Measurements from ENCODE around the gene CDH13. TPM values are rescaled to one million over a fixed set of nuclear protein-coding genes. Genes with fewer than 3 reads are reported as not detected.
A peak's percentile ranks its signal among the peaks of the same experiment; 100 is the strongest.

The CDH13 gene
- total RNA-seq, 2 donors from 2014 or later, result 2.9 TPM; not detected in 1

DNA sequence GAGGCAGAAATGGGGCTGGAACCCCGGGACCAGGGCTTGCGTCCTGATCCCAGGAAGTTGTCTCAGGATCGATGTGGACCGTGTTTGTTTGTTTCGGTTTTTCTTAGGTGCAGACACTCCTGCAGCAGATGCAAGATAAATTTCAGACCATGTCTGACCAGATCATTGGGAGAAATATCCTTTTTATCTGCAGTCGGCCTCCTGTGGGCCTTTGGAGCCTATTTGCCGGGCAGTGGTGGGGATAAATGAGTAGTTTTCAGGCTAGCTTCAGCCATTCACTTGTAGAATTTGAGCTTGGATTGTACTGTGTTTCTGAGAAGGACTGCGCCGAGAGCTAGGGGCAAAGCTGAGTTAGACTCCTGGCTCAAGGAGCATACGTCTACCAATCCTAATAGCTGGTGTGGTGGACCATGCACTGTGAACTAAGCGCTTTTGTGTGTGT, 1181.8 kb downstream of the CDH13 start:
- TF ChIP-seq POLR2A (IDR thresholded peaks at IDR 0.05), result no peak
- TF ChIP-seq, protein P1, sequence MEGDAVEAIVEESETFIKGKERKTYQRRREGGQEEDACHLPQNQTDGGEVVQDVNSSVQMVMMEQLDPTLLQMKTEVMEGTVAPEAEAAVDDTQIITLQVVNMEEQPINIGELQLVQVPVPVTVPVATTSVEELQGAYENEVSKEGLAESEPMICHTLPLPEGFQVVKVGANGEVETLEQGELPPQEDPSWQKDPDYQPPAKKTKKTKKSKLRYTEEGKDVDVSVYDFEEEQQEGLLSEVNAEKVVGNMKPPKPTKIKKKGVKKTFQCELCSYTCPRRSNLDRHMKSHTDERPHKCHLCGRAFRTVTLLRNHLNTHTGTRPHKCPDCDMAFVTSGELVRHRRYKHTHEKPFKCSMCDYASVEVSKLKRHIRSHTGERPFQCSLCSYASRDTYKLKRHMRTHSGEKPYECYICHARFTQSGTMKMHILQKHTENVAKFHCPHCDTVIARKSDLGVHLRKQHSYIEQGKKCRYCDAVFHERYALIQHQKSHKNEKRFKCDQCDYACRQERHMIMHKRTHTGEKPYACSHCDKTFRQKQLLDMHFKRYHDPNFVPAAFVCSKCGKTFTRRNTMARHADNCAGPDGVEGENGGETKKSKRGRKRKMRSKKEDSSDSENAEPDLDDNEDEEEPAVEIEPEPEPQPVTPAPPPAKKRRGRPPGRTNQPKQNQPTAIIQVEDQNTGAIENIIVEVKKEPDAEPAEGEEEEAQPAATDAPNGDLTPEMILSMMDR (IDR thresholded peaks at IDR 0.05), result no peak
- Histone ChIP-seq H3K9me3 (no peaks in the 10 kb centered on the region), H3K4me3 (peak overlapping the region; percentile 51 to 76), H3K27me3 (no peaks in the 10 kb centered on the region), H3K36me3 (replicated peaks in 1 of 2; ENCODE audit: insufficient read depth in 1 of 2, low read depth in 2 of 2) (no peaks in the 10 kb centered on the region), H3K4me1 (peaks cover 18% of the 10 kb centered on the region), H3K27ac (peak overlapping the region in 3 of 4 donors; percentile 34 to 81 (median 71))
- 9% methylated on average over 11 of the region's 11 CpGs for WGBS, 2 donors
- ATAC-seq, result no peak
- DNase-seq, result no peak
- intact Hi-C loops (cut with DNase I), result no loop called here

DNA sequence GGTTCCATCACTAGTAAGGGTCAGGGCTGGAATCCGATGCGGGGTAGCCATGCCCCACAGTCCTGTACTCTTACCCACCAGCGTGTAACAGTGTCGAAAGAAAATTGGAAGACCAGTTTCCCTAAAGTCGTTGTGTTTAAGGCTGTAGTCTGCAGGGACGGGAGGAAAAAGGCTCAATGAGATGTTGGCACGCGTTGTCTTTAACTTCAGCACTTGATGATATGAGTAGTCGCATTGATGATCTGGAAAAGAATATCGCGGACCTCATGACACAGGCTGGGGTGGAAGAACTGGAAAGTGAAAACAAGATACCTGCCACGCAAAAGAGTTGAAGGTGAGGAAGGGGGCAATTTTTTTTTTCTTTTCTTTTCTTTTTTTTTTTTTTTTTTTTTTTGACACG, 1182.3 kb downstream of the CDH13 start:
- Histone ChIP-seq H3K4me1 (peaks cover 23% of the 10 kb centered on the region), H3K4me3 (no peak overlapping the region), H3K36me3 (replicated peaks in 1 of 2; ENCODE audit: insufficient read depth in 1 of 2, low read depth in 2 of 2) (no peaks in the 10 kb centered on the region), H3K27me3 (no peaks in the 10 kb centered on the region), H3K9me3 (no peaks in the 10 kb centered on the region), H3K27ac (no peak overlapping the region)
- 82% methylated on average over 13 of the region's 13 CpGs for WGBS, 2 donors
- DNase-seq (no peak), ATAC-seq (no peak)
- intact Hi-C loops (cut with DNase I), result no loop called here
- no peak for TF ChIP-seq POLR2A (IDR thresholded peaks at IDR 0.05)
- TF ChIP-seq, protein P1 (IDR thresholded peaks at IDR 0.05), result no peak

DNA sequence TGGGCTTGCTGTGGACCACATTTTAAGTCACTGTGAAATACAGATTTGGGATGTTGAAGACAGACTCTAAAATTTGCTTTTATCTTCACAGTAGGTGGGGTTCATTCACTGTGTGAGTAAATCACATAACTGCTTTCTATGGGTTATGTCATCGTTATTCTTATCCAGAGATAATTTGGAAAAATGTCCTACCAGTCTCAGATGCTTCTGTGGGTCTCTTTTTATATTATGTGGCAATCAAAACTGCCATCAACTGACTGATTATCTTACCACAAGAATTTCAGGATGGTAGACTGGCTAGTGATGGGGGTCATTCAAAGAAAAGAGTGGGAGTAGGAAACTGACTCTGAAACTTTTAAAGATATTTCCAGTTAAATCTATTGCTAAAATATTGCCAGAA, 1184.1 kb downstream of the CDH13 start:
- no peak overlapping the region for H3K4me3 ChIP-seq
- intact Hi-C loops (cut with DNase I), result no loop called here
- DNase-seq (no peak), ATAC-seq (no peak)
- no peaks in the 10 kb centered on the region for H3K27me3 ChIP-seq
- 85 to 88% methylated on average over 1 of the region's 1 CpG for WGBS, 2 donors
- H3K9me3 ChIP-seq, result no peaks in the 10 kb centered on the region
- H3K27ac ChIP-seq, result no peak overlapping the region
- no peak for TF ChIP-seq POLR2A (IDR thresholded peaks at IDR 0.05)
- TF ChIP-seq, protein P1 (IDR thresholded peaks at IDR 0.05), result no peak
- peaks cover 33% of the 10 kb centered on the region for H3K4me1 ChIP-seq
- H3K36me3 ChIP-seq (replicated peaks in 1 of 2; ENCODE audit: insufficient read depth in 1 of 2, low read depth in 2 of 2), result no peaks in the 10 kb centered on the region

DNA sequence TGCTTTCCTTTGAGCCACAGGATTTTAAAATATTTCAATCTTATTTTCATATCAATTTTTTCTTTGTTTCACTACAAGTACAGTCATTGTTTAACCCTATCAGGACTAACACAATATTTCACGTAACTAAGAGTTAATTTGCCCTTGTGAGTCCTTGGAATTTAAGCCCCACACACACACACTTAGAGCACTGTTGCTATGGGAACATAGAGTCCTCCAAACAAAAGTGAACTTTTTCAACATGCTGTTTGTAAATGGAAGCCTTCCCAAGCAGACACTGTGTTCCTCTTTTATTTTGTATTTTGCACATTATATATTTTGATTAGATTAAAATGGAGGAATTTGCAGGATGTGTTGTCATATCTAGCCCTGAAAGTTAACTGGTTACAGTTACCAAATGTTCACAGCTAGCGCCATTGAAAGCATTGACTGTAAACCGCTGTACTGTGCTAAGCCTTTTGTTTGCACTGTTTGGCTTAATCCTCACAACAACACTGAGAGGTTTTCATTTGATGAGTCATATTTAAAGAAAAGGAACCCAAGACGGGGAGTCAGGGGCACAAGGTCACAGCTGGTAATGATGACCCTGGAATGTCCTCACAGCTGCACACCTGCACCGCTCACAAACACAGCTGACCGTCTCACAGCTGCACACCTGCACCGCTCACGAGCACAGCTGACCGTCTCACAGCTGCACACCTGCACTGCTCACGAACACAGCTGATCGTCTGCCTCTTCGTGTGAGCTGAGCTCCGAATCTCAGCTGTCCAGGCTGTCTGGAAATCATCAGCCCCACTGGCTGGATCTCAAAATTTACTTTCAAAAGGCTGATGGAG, 1187.3 kb downstream of the CDH13 start:
- intact Hi-C loops (cut with DNase I), result no loop called here
- 13 to 25% methylated on average over 11 to 13 of the region's 13 CpGs for WGBS, 2 donors
- H3K27ac ChIP-seq, result peak overlapping the region in 3 of 4 donors; percentile 20 to 60 (median 35)
- DNase-seq, result peak; percentile 52 to 72 (median 70)
- H3K4me3 ChIP-seq, result no peak overlapping the region
- H3K4me1 ChIP-seq, result peaks cover 27% of the 10 kb centered on the region
- ATAC-seq, result peak; percentile 74
- TF ChIP-seq POLR2A (IDR thresholded peaks at IDR 0.05), result no peak
- TF ChIP-seq, protein P1 (IDR thresholded peaks at IDR 0.05), result no peak
- H3K9me3 ChIP-seq, result no peaks in the 10 kb centered on the region
- H3K36me3 ChIP-seq (replicated peaks in 1 of 2; ENCODE audit: insufficient read depth in 1 of 2, low read depth in 2 of 2), result no peaks in the 10 kb centered on the region
- H3K27me3 ChIP-seq, result no peaks in the 10 kb centered on the region

DNA sequence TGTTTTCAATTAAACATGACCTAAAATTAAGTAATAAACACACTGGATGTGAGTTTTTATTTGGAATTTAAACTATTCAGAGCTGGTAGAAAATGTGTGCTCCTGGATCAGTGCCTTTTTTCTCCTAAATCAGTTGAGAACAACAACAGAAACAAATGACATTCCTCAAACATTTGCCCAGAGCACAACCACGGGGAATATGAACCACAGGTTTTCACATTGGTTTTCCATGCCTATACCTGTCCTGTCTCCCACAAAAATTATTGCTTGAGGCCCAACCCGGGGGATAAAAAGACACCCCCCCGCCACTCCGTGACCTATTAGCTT, 1187.9 kb downstream of the CDH13 start:
- Histone ChIP-seq H3K4me1 (peaks cover 23% of the 10 kb centered on the region), H3K36me3 (replicated peaks in 1 of 2; ENCODE audit: insufficient read depth in 1 of 2, low read depth in 2 of 2) (no peaks in the 10 kb centered on the region), H3K27me3 (no peaks in the 10 kb centered on the region), H3K27ac (peak overlapping the region in 3 of 4 donors; percentile 20 to 60 (median 35)), H3K4me3 (no peak overlapping the region), H3K9me3 (no peaks in the 10 kb centered on the region)
- DNase-seq, result no peak
- 53 to 55% methylated on average over 4 of the region's 4 CpGs for WGBS, 2 donors
- TF ChIP-seq, protein P1 (IDR thresholded peaks at IDR 0.05), result no peak
- TF ChIP-seq POLR2A (IDR thresholded peaks at IDR 0.05), result no peak
- ATAC-seq, result no peak
- intact Hi-C loops (cut with DNase I), result no loop called here

Measured in body of pancreas (tissue), 4 donors.